ENCODE results near the gene CNIH2.

Gene CNIH2

DNA sequence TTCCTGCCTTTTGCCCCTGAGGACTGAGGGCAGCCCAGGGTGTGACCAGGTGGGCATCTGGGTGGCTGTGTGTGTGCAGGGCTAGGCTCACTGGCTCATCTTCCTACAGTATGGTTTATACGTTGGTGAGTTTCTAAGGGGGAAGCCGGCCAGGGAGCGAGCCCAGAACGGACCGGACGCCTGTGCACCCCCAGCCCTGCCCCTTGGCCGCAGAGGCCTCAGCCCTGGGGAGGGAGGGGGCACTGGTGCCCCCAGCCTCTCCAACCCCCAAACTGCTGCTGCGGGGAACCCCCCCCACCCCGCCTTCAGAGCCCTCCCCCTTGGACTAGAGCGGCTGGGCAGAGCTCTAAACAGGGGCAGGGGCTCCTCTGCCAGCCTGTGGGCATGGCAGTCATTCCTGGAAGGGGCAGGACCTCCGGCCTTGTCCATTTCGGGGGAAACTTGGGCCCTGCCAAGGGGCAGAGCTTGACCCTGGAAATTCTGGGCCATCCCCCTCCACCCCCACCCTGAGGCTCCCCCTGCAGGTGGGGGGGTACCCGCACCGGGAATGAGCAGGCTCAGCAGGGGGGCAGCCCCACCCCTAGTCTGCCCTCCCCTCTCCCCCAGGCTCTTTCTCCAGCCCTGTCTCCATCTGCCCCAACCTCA, 5.6 kb downstream of the CNIH2 start:
- no peak overlapping the region for H3K4me3 ChIP-seq (ENCODE audit: low read depth, low read length)
- TF ChIP-seq, protein P1, sequence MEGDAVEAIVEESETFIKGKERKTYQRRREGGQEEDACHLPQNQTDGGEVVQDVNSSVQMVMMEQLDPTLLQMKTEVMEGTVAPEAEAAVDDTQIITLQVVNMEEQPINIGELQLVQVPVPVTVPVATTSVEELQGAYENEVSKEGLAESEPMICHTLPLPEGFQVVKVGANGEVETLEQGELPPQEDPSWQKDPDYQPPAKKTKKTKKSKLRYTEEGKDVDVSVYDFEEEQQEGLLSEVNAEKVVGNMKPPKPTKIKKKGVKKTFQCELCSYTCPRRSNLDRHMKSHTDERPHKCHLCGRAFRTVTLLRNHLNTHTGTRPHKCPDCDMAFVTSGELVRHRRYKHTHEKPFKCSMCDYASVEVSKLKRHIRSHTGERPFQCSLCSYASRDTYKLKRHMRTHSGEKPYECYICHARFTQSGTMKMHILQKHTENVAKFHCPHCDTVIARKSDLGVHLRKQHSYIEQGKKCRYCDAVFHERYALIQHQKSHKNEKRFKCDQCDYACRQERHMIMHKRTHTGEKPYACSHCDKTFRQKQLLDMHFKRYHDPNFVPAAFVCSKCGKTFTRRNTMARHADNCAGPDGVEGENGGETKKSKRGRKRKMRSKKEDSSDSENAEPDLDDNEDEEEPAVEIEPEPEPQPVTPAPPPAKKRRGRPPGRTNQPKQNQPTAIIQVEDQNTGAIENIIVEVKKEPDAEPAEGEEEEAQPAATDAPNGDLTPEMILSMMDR (IDR thresholded peaks at IDR 0.05; ENCODE audit: low read depth, low read length): no peak
- no peak for DNase-seq (ENCODE audit: low read depth, low spot score)
- in situ Hi-C loops (cut with HindIII; ENCODE audit: low sequenced_read_pairs): no loop called here

DNA sequence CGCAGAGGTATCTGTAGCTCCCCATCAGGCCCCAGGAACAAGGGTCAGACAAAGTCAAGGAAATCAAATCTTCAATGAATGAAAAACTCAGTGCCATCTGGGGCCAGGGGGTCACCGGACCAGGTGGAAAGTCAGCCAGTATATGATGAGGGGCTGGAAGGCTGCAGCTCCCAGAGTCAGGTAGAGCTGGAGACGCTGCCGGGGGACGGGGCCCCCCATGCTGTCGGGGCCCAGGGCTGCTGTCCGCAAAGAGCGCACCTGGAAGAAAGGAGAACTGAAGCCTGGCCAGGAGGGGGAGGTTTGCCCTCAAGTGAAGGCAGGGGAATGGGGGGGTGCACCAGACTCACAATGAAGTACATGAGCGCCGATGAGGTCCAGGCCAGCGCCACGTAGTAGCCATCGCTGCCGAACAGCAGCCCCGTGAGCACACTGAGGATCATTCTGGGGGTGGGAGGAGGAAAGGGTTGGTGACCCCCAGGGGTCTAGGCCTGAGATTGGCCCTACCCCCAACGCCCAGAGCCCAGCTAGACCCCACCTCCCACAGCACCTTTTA, 6.6 kb downstream of the CNIH2 start:
- H3K4me3 ChIP-seq (ENCODE audit: low read depth, low read length): no peak overlapping the region
- TF ChIP-seq, protein P1 (IDR thresholded peaks at IDR 0.05; ENCODE audit: low read depth, low read length): no peak
- in situ Hi-C loops (cut with HindIII; ENCODE audit: low sequenced_read_pairs): no loop called here
- no peak for DNase-seq (ENCODE audit: low read depth, low spot score)

DNA sequence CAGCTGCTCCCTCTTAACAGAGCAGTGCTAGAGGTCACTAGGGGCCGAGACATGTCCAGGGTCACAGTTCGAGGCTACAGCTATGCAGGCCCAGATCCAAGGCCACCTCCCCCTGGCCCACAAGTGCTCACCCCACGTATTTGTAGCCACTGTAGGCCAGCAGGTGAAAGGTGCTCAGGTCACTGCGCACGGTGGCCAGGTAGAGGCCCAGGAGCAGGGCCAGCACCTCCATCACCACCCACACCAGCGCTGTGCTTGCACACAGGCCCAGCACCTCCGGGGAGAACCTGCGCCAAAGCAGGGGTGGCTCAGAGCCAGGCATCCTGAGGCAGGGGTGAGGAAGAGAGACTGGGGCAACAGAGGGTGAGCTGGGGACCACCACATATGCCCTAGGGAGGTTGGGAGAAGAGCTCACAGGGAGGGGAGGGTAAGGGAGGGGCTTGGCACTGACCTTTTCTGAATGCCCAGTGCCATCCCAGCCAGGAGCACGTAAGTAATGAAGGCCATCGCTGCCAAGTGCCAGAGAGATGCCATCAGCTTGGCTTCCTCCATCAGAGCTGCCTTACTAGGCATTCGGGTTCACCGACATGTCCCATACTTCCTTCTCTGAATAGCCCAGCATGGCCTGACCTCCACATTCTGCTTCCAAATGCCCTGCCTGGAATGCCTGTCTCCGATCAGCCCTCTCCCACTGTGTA, 7.4 kb downstream of the CNIH2 start:
- in situ Hi-C loops (cut with HindIII; ENCODE audit: low sequenced_read_pairs): no loop called here
- DNase-seq (ENCODE audit: low read depth, low spot score): no peak
- TF ChIP-seq, protein P1 (IDR thresholded peaks at IDR 0.05; ENCODE audit: low read depth, low read length): no peak
- no peak overlapping the region for H3K4me3 ChIP-seq (ENCODE audit: low read depth, low read length)

DNA sequence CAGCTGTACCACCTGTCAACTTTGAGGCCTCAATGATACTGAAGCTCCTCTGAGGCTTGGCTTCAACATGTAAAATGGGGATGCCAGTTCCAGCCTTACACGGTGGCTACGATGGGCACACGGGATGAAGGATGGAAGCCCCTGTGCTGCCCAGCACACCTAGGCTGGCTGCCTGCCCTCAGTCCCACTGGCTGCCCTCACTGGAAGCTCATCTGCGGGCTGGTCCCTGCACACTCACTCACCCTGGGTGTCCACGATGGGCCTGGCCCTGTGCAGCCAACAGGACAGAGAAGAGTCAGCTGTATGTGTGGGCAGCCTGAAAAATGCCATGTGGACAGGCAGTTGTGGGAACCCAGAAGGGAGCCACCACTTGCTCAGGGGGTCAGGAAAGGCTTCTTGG, 8.7 kb downstream of the CNIH2 start:
- in situ Hi-C loops (cut with HindIII; ENCODE audit: low sequenced_read_pairs): no loop called here
- DNase-seq (ENCODE audit: low read depth, low spot score): no peak
- no peak overlapping the region for H3K4me3 ChIP-seq (ENCODE audit: low read depth, low read length)
- TF ChIP-seq, protein P1 (IDR thresholded peaks at IDR 0.05; ENCODE audit: low read depth, low read length): no peak

DNA sequence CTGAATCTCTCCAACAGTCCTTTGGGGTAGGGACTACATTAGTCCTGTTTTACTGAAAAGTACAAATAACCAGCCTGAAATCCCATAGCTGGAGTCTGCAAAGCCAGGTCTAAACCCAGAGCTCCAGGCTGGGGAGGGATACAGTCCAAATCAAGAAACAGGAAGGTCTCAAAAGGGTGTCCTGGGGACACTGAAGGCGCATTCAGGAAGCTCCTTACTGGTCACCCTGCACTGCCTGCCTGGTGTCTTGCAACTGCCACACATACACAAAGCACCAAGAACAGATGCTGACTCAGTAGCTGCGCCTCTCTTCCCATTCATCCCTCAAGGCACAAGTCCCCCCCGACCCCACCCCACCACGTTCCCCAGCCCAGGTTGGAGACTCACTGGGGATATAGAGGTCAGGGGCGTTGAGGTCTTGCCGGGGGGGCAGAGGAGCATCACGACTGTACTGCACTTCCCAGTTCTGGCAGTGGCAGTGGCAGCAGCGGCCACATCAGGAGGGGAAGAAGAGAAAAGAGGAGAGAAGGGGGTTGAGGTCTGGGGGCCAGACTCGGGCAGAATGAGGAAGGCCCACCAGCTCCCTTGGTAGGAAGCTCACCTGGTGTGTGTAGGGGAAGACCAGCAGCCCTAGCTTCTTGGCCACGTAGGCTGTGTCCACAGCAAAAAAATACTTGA, 9.4 kb downstream of the CNIH2 start:
- H3K4me3 ChIP-seq (ENCODE audit: low read depth, low read length): peak overlapping the region; percentile 89
- DNase-seq (ENCODE audit: low read depth, low spot score): no peak
- in situ Hi-C loops (cut with HindIII; ENCODE audit: low sequenced_read_pairs): no loop called here
- TF ChIP-seq, protein P1 (IDR thresholded peaks at IDR 0.05; ENCODE audit: low read depth, low read length): no peak

DNA sequence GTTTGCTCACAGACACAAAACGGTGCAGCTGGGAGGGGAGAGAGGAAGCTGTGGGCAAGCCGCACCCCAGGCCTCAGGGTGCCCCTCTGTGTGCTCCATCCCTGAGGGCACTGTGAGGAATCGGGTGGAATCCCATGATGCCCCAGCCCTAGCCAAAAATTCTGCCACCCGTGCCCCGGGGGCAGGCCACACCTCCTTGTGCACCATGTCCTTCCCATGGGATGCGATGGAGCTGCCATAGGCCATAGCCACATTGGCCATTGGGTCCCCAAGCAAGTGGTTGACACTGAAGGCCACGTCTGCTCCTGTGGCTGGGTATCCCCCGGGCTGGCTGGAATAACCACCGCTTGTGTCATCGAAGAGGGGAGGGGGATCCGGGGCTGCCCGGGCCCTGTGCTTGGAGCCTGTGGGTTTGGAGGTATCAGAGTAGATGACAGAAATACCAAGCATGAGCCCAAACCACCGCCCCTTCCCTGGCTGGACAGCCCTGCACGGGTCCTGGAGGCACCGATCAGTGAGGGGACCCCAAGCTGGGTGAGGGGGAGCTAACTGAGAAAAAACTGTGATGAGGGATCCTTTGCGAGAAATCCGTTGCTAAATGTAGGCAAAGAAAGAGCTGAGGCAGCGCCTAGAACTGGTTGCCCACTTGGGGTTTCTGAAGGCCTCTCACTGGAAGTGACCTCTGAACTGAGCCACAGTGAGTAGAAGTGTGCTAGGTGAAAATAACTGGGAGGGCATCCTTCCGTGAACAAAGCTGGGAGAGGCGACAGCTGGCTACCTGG, 10.1 kb downstream of the CNIH2 start:
- peak overlapping the region; percentile 89 for H3K4me3 ChIP-seq (ENCODE audit: low read depth, low read length)
- DNase-seq (ENCODE audit: low read depth, low spot score): peak; percentile 7
- TF ChIP-seq, protein P1 (IDR thresholded peaks at IDR 0.05; ENCODE audit: low read depth, low read length): no peak
- in situ Hi-C loops (cut with HindIII; ENCODE audit: low sequenced_read_pairs): no loop called here
